Neutrophil (primary cell): ENCODE results near the gene MAPK12.

Experiments used
- H3K27ac ChIP-seq: fragments of 200-600 bp; sonication (generic); 2 replicates; pipeline ENCODE4 v1.5.1; 2016; ENCODE audit warnings: mild to moderate bottlenecking, moderate library complexity
- H3K27me3 ChIP-seq: fragments of 200-600 bp; sonication (generic); 2 replicates; pipeline ENCODE4 v1.6.0; 2016; ENCODE audit warnings: mild to moderate bottlenecking
- H3K36me3 ChIP-seq: fragments of 200-600 bp; sonication (generic); 2 replicates; pipeline ENCODE4 v1.5.1; 2017
- H3K4me1 ChIP-seq, 2 experiments: fragments of 200-600 bp in 1 of 2; sonication (generic) in 1 of 2; 1 replicate in 1 of 2; 2 replicates in 1 of 2; pipeline versions ENCODE4 v1.5.1 to v1.6.1; 2013 to 2016; ENCODE audit warnings: low read depth in 1 of 2, low read length in 1 of 2, mild to moderate bottlenecking in 1 of 2, moderate library complexity in 1 of 2; ENCODE audit not compliant: control insufficient read depth in 1 of 2, insufficient read depth in 1 of 2
- H3K4me3 ChIP-seq, 2 experiments: fragments of 200-600 bp in 1 of 2; sonication (generic) in 1 of 2; 1 replicate in 1 of 2; 2 replicates in 1 of 2; pipeline ENCODE4 v1.5.1; 2013 to 2016; ENCODE audit warnings: low read depth in 1 of 2, low read length in 1 of 2, mild to moderate bottlenecking in 1 of 2, moderate library complexity in 1 of 2
- H3K9me3 ChIP-seq: fragments of 200-600 bp; sonication (generic); 2 replicates; pipeline ENCODE4 v1.5.1; 2016
- CTCF ChIP-seq: fragments of 200-600 bp; sonication (generic); IDR thresholded peaks from 2 replicates; pipeline ENCODE4 v1.5.1; 2016; ENCODE audit warnings: antibody characterized with exemption

Gene MAPK12

GRCh38 chr22:50298266-50298637 lies 36.8 kb upstream of the MAPK12 start:
- no peak for TF ChIP-seq CTCF
- no peak overlapping the region for H3K27ac ChIP-seq
- H3K4me1 ChIP-seq = peaks cover 0 to 10% of the 10 kb centered on the region in 2 experiments
- H3K27me3 ChIP-seq = peaks cover 90% of the 10 kb centered on the region
- H3K9me3 ChIP-seq = no peaks in the 10 kb centered on the region
- no peaks in the 10 kb centered on the region for H3K36me3 ChIP-seq
- no peak overlapping the region for H3K4me3 ChIP-seq

- H3K27me3 ChIP-seq = peaks cover 90% of the 10 kb centered on the region
- H3K4me1 ChIP-seq = peaks cover 0 to 10% of the 10 kb centered on the region in 2 experiments
- no peak overlapping the region for H3K27ac ChIP-seq
- no peak for TF ChIP-seq CTCF
- no peaks in the 10 kb centered on the region for H3K9me3 ChIP-seq
- no peaks in the 10 kb centered on the region for H3K36me3 ChIP-seq
- no peak overlapping the region for H3K4me3 ChIP-seq
Measured at GRCh38 chr22:50297510-50298265, 36.2 kb upstream of the MAPK12 start.

GRCh38 chr22:50296658-50297490 lies 35.4 kb upstream of the MAPK12 start:
- Histone ChIP-seq H3K4me3 (no peak overlapping the region), H3K36me3 (no peaks in the 10 kb centered on the region), H3K4me1 (peaks cover 0 to 10% of the 10 kb centered on the region in 2 experiments), H3K9me3 (no peaks in the 10 kb centered on the region), H3K27me3 (peaks cover 90% of the 10 kb centered on the region), H3K27ac (no peak overlapping the region)
- TF ChIP-seq CTCF = no peak

GRCh38 chr22:50294319-50294656 lies 32.8 kb upstream of the MAPK12 start:
- Histone ChIP-seq H3K27me3 (peaks cover 79% of the 10 kb centered on the region), H3K4me3 (no peak overlapping the region), H3K4me1 (peaks cover 0 to 1% of the 10 kb centered on the region in 2 experiments), H3K36me3 (no peaks in the 10 kb centered on the region), H3K27ac (no peak overlapping the region), H3K9me3 (no peaks in the 10 kb centered on the region)
- no peak for TF ChIP-seq CTCF

GRCh38 chr22:50293441-50294318 lies 32.2 kb upstream of the MAPK12 start:
- no peak overlapping the region for H3K4me3 ChIP-seq
- H3K4me1 ChIP-seq = no peaks in the 10 kb centered on the region
- H3K27ac ChIP-seq = no peak overlapping the region
- H3K27me3 ChIP-seq = peaks cover 73% of the 10 kb centered on the region
- no peaks in the 10 kb centered on the region for H3K36me3 ChIP-seq
- TF ChIP-seq CTCF = no peak
- no peaks in the 10 kb centered on the region for H3K9me3 ChIP-seq
